Smooth muscle cell (in vitro differentiated cells): ENCODE results near the gene MEI1. TPM values are rescaled to one million over a fixed set of nuclear protein-coding genes. Genes with fewer than 3 reads are reported as not detected.

Experiments
- DNase-seq: peaks from one replicate; lab custom pipeline; 2025; ENCODE audit not compliant: unreplicated experiment; lab: John Stamatoyannopoulos, UW
- H2AFZ ChIP-seq: fragments of 200-600 bp; sonication (generic); 2 replicates; pipeline ENCODE4 v1.6.0; 2016; ENCODE audit warnings: antibody characterized with exemption, low read depth, mild to moderate bottlenecking
- H3F3A ChIP-seq: fragments of 200-600 bp; sonication (generic); 2 replicates; pipeline ENCODE4 v1.6.0; 2017; ENCODE audit warnings: antibody characterized with exemption, low read depth
- H3K27ac ChIP-seq: fragments of 200-600 bp; sonication (generic); 2 replicates; pipeline ENCODE4 v1.5.1; 2016; ENCODE audit warnings: low read depth, mild to moderate bottlenecking
- H3K27me3 ChIP-seq: fragments of 200-600 bp; sonication (generic); 2 replicates; pipeline ENCODE4 v1.6.1; 2016; ENCODE audit warnings: low read depth, mild to moderate bottlenecking
- H3K36me3 ChIP-seq: fragments of 200-600 bp; sonication (generic); 2 replicates; pipeline ENCODE4 v1.5.1; 2016; ENCODE audit warnings: low read depth
- H3K4me1 ChIP-seq: fragments of 200-600 bp; sonication (generic); 2 replicates; pipeline ENCODE4 v1.5.1; 2016; ENCODE audit warnings: low read depth
- H3K4me2 ChIP-seq: fragments of 200-600 bp; sonication (generic); 2 replicates; pipeline ENCODE4 v1.6.0; 2016; ENCODE audit warnings: mild to moderate bottlenecking
- H3K4me3 ChIP-seq: fragments of 200-600 bp; sonication (generic); 2 replicates; pipeline ENCODE4 v1.5.1; 2016; ENCODE audit warnings: mild to moderate bottlenecking
- H3K79me2 ChIP-seq: fragments of 200-600 bp; sonication (generic); 2 replicates; pipeline ENCODE4 v1.6.0; 2016; ENCODE audit warnings: low read depth, mild to moderate bottlenecking
- H3K9ac ChIP-seq: fragments of 200-600 bp; sonication (generic); 2 replicates; pipeline ENCODE4 v1.6.0; 2016; ENCODE audit warnings: low read depth
- H3K9me3 ChIP-seq: fragments of 200-600 bp; sonication (generic); replicated peaks from 2 replicates; pipeline ENCODE4 v1.5.1; 2016; ENCODE audit warnings: low read depth
- H4K20me1 ChIP-seq: fragments of 200-600 bp; sonication (generic); 2 replicates; pipeline ENCODE4 v1.6.0; 2016; ENCODE audit warnings: low read depth
- CTCF ChIP-seq: fragments of 200-600 bp; sonication (generic); IDR thresholded peaks from 2 replicates; pipeline ENCODE4 v1.5.1; 2017; ENCODE audit warnings: borderline replicate concordance, mild to moderate bottlenecking, antibody characterized with exemption; ENCODE audit not compliant: insufficient read depth, poor library complexity, severe bottlenecking
- WGBS: methylation state at CpG from one replicate; pipeline ENCODE4 v1.1.7; 2016; ENCODE audit warnings: low lambda C conversion rate; 5-methylcytosine and 5-hydroxymethylcytosine counted together
- polyA plus RNA-seq: library from polyadenylated mRNA; unstranded; fragments of >200 nt; fragmentation: Nextera tagmentation; extraction: Ambion mirVana; gene quantifications from 2 replicates; pipeline ENCODE4 v1.2.1, GENCODE V29; 2016
- total RNA-seq: library from RNA; depleted of rRNA; stranded (reverse); fragments of >200 nt; gene quantifications from 2 replicates; pipeline ENCODE4 v1.2.3, GENCODE V29; 2014

Gene MEI1
- total and polyA plus RNA-seq, 2 experiments from 2014 or later: 0.18 to 3.2 TPM

DNA sequence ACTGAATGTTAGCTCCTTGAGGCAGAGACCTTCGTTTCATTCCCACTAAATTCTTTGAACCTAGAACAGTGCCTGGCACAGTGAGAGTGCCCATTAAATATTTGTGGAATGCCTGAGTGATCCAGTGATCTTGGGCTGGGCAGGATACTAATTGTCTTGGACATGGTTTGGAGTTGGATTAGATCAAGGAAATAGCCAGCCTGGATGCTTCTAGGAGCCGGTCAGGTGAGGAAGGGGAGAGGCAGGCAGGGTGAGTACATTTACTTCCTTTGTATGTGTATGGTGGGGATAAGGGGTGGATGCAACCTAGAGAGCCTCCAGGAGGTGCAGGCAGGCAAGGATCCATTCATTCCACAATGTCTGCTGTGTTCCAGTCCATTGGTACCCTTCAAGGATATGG, 137.2 kb downstream of the MEI1 start:
- peaks cover 85% of the 10 kb centered on the region for H3K79me2 ChIP-seq
- peaks cover 77% of the 10 kb centered on the region for H4K20me1 ChIP-seq
- no peak for TF ChIP-seq CTCF
- no peak overlapping the region for H3K9ac ChIP-seq
- H3K27ac ChIP-seq: no peak overlapping the region
- no peak overlapping the region for H3K4me3 ChIP-seq
- no peaks in the 10 kb centered on the region for H3K36me3 ChIP-seq
- peaks cover 10% of the 10 kb centered on the region for H3F3A ChIP-seq
- H3K27me3 ChIP-seq: no peaks in the 10 kb centered on the region
- peaks cover 15% of the 10 kb centered on the region for H3K4me1 ChIP-seq
- H2AFZ ChIP-seq: no peak overlapping the region
- no peaks in the 10 kb centered on the region for H3K9me3 ChIP-seq
- DNase-seq: no peak
- 76% methylated on average over 2 of the region's 2 CpGs for WGBS
- no peak overlapping the region for H3K4me2 ChIP-seq

DNA sequence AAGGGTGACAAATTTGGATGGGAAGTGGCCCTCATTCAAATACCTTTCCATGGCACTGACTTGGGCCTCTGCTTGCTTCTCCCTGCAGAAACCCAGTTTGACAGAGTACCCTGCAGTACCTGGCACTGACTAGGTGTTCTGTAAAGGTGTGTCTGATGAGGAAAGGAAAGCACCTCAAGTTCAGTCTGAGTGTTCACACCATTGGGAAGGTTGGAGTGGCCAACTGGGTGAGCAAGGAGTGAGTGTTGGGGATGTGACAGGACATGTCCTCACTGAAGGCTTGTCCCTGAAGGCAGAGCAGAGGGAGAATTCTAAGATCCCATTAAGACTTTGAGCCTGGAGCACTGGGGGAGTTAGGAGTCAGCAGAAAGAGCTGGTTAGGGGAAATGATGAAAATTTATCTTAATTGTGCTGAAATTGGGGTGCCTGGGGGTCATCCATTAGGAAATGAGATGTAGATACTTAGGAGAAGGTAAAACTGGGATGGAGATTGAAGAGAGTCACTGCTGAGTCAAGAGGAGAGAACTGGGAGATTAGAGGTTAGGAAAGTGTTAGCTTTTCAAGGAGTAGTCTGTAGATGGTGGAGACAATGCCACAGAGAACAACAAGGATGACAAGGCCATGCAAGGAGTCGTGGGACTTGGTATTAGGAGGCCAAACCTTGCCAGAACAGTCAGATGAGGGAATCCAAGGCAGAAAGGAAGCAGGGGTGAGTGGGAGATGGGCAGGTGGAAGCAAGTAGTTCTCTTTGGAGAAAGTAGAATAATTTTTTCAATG, 139.7 kb downstream of the MEI1 start:
- Histone ChIP-seq H3K4me2 (no peak overlapping the region), H3K4me3 (no peak overlapping the region), H3F3A (peaks cover 10% of the 10 kb centered on the region), H3K27ac (peak overlapping the region; percentile 17), H4K20me1 (peaks cover 96% of the 10 kb centered on the region), H3K36me3 (no peaks in the 10 kb centered on the region), H3K27me3 (no peaks in the 10 kb centered on the region), H3K9ac (no peak overlapping the region), H3K9me3 (no peaks in the 10 kb centered on the region), H3K79me2 (peaks cover 99% of the 10 kb centered on the region), H3K4me1 (peaks cover 10% of the 10 kb centered on the region), H2AFZ (no peak overlapping the region)
- no peak for DNase-seq
- TF ChIP-seq CTCF: no peak
- WGBS: 73% methylated on average over 1 of the region's 1 CpG

DNA sequence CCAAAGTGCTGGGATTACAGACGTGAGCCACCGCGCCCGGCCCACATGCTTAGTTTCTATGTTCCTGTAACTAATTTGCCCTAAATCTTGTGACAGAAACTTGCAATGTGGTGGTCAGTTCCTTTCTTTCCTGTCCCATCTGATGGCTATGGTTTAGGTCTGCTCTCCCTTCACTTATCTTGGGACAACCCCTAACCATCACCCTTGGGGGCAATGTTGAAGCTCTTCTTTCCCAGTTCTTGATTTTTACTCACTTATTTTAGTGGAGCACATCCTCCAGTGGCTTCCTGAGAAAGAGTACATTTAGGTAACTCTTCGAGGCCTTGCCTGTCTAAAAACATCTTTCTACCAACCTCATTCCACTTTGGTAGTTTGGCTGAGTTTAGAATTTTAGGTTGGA, 140.9 kb downstream of the MEI1 start:
- H3K4me2 ChIP-seq: no peak overlapping the region
- TF ChIP-seq CTCF: no peak
- no peaks in the 10 kb centered on the region for H3K36me3 ChIP-seq
- no peak for DNase-seq
- no peaks in the 10 kb centered on the region for H3K9me3 ChIP-seq
- WGBS: over 99% methylated on average over 5 of the region's 5 CpGs
- no peaks in the 10 kb centered on the region for H3K27me3 ChIP-seq
- H4K20me1 ChIP-seq: peaks cover 96% of the 10 kb centered on the region
- no peak overlapping the region for H3K9ac ChIP-seq
- H3K4me3 ChIP-seq: no peak overlapping the region
- H2AFZ ChIP-seq: no peak overlapping the region
- peaks cover 16% of the 10 kb centered on the region for H3F3A ChIP-seq
- H3K79me2 ChIP-seq: peaks cover 99% of the 10 kb centered on the region
- peaks cover 12% of the 10 kb centered on the region for H3K4me1 ChIP-seq
- H3K27ac ChIP-seq: peak overlapping the region; percentile 31
